ENCODE measurements around the gene DDX23. TPM values are rescaled to one million over a fixed set of nuclear protein-coding genes. Genes with fewer than 3 reads are reported as not detected.

The DDX23 gene
- total and polyA plus RNA-seq, 3 experiments from 2014 or later = 51.0 to 148 (median 147) TPM

DNA sequence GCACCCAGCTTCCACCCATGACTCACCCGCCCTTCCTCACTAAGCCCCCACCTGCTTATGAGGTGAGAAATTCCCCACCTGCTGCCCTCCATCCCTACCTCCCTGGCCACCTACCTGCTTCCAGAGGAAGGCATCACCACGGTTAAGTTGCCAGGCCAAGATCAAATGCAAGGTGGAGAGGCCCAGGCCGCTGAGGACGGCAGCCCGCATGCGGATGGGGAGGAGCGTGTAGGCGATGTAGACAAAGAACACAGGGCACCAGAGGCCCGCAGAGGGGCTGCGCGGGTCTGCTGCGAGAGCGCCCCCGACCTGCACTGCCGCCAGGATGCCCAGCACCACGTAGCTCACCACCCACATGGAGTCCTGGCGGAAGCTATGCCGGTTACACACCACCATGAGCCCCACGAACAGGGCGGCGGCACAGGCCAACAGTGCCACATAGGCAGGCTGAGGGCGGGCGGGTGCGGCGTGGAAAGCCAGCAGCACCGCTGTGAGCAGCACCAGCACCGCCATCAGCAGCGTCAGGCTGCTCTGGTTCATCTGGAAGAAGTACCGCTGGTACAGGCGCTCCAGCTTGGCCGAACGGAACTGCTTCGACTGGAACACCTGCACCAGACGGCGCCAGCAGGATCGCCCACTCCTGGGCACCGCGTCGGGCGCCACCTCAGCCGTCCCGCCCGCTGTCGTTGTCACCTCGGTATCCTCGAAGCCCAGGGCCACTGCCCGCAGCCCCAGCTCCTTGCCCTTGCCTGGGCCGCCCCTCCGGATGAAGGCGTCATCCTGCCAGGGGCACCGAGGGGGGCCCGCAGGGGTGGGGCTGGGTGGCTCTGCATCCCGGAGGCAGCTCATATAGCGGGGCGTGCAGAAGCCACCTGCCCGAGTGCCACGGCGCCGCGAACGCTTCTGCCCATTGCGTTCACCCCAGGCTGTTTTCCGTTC lies 69.2 kb downstream of the DDX23 start:
- peaks cover 13 to 46% of the 10 kb centered on the region in 2 donors for H3K27me3 Mint-ChIP-seq
- no peaks in the 10 kb centered on the region for H3K9me3 ChIP-seq (ENCODE audit: low read length)
- no peak for DNase-seq
- H3K36me3 ChIP-seq (ENCODE audit: insufficient read depth, low read length) = no peaks in the 10 kb centered on the region
- POLR2A ChIA-PET = no interaction called here
- CTCF ChIA-PET = interaction anchor here (1.2 kb wide), 2 partner anchors 13 to 30 kb away, joined by 3 to 4 read pairs; no protein-coding TSS in a partner anchor
- H3K27ac Mint-ChIP-seq = no peak overlapping the region
- H3K4me1 Mint-ChIP-seq = no peaks in the 10 kb centered on the region
- no peaks in the 10 kb centered on the region for H3K9me3 Mint-ChIP-seq
- H3K4me1 ChIP-seq (ENCODE audit: insufficient read depth, low read length) = no peaks in the 10 kb centered on the region
- no peak overlapping the region for H3K4me3 ChIP-seq (ENCODE audit: low read length)
- no peaks in the 10 kb centered on the region for H3K36me3 Mint-ChIP-seq
- no peak overlapping the region for H3K27ac ChIP-seq (ENCODE audit: low read depth, low read length)
- H3K27me3 ChIP-seq (ENCODE audit: insufficient read depth, low read length, poor library complexity, severe bottlenecking) = peaks cover 1% of the 10 kb centered on the region
- no peak overlapping the region for H3K4me3 Mint-ChIP-seq

DNA sequence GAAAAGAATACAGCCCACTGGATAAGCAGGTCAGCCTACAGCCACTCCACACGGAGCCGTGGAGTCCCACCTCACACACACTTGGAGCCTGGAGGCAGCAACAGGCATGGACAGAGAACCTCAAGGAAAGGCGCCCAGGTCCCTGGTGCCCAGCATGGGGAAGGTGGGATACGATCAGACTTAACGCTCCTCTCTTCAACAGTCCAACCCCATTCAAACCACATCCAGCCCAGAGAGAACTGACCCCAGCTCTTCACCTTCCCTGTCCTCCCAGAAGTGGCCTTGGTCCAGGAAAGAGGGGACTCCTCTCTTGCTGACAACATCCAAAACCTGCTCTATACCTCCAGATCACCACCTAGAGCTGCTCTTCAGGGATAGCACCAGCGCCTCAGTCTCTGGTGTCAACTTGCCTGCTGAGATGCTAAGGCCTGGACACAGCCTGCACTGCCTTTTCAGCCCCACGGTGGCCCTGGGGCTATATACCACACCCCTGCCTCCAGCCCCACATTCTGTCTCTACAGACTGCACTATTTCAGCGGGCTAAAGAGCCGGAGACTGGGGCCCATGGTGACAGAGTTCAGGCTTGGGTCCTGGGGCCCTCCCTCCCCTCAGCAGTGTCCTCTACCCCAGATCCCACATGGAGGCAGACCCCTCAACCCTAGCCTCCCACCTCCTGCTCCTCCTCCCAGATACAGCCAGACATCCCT lies 70.1 kb downstream of the DDX23 start:
- POLR2A ChIA-PET = no interaction called here
- Histone ChIP-seq H3K4me3 (ENCODE audit: low read length) (no peak overlapping the region), H3K27ac (ENCODE audit: low read depth, low read length) (no peak overlapping the region), H3K4me1 (ENCODE audit: insufficient read depth, low read length) (no peaks in the 10 kb centered on the region), H3K36me3 (ENCODE audit: insufficient read depth, low read length) (no peaks in the 10 kb centered on the region), H3K9me3 (ENCODE audit: low read length) (no peaks in the 10 kb centered on the region), H3K27me3 (ENCODE audit: insufficient read depth, low read length, poor library complexity, severe bottlenecking) (no peaks in the 10 kb centered on the region)
- Mint-ChIP-seq H3K9me3 (no peaks in the 10 kb centered on the region), H3K27me3 (peaks cover 9 to 38% of the 10 kb centered on the region in 2 donors), H3K27ac (no peak overlapping the region), H3K4me1 (no peaks in the 10 kb centered on the region), H3K4me3 (no peak overlapping the region), H3K36me3 (no peaks in the 10 kb centered on the region)
- DNase-seq = no peak
- CTCF ChIA-PET = no interaction called here

DNA sequence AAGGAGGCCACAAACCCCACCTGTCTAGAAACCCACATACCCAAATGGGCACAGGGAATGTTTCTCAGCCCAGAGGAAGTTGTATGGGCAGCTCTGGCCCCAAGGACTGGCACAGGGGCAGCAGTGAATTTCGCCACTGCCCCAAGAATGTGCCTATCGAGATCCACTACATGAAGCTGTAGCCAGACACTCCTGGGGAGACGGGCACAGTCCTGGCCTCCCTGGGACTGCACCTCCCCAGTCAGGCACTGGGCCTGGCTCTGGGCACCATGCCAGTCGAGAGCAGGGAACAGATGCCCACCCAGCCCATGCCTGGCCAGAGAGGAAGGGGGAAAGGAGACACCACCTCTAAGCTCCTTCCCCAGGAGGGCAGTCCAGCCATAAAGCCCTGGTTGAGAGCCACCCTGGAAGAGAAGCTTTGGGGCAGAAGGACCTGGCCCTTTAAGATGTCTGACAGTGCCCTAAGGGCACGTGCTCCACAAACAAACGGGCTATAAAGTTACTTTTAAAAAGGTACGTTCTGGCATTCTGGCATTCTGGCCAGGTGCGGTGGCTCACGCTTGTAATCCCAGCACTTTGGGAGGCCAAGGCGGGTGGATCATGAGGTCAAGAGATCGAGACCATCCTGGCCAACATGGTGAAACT lies 71.5 kb downstream of the DDX23 start:
- POLR2A ChIA-PET = interaction anchor here (0.7 kb wide), 1 partner anchor 40 kb away, joined by 7 read pairs; no protein-coding TSS in a partner anchor
- no peaks in the 10 kb centered on the region for H3K27me3 ChIP-seq (ENCODE audit: insufficient read depth, low read length, poor library complexity, severe bottlenecking)
- H3K9me3 Mint-ChIP-seq = no peaks in the 10 kb centered on the region
- no peaks in the 10 kb centered on the region for H3K36me3 ChIP-seq (ENCODE audit: insufficient read depth, low read length)
- no peaks in the 10 kb centered on the region for H3K4me1 Mint-ChIP-seq
- H3K4me3 ChIP-seq (ENCODE audit: low read length) = no peak overlapping the region
- peaks cover 6 to 25% of the 10 kb centered on the region in 2 donors for H3K27me3 Mint-ChIP-seq
- H3K27ac Mint-ChIP-seq = no peak overlapping the region
- H3K4me1 ChIP-seq (ENCODE audit: insufficient read depth, low read length) = no peaks in the 10 kb centered on the region
- H3K4me3 Mint-ChIP-seq = no peak overlapping the region
- no peaks in the 10 kb centered on the region for H3K9me3 ChIP-seq (ENCODE audit: low read length)
- no peak for DNase-seq
- CTCF ChIA-PET = interaction anchor here (1.1 to 1.5 kb wide), 2 partner anchors 15 to 27 kb away, joined by 4 read pairs; no protein-coding TSS in a partner anchor
- no peak overlapping the region for H3K27ac ChIP-seq (ENCODE audit: low read depth, low read length)
- no peaks in the 10 kb centered on the region for H3K36me3 Mint-ChIP-seq

DNA sequence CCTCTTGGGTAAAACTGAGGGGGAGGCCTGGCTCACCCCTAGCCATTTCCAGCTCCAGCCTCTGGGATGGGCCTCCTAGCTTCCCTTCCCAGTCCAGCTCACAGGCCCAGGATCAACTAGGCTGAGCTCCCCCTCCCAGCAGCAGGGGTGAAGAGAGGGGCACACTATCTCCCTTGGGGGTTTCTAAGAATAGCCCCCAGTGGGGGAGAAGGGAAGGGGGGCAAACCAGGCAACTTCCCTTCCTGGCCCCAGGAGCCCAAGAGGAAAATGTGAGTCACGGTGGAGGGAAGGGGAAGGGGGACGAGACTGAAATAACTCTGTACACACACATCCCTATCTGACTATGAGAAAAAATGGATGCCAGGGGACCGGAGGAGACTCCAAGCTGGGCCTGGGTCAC lies 72.1 kb downstream of the DDX23 start:
- Mint-ChIP-seq H3K27me3 (peaks cover 3 to 21% of the 10 kb centered on the region in 2 donors), H3K36me3 (no peaks in the 10 kb centered on the region), H3K4me1 (no peaks in the 10 kb centered on the region), H3K27ac (no peak overlapping the region), H3K4me3 (no peak overlapping the region), H3K9me3 (no peaks in the 10 kb centered on the region)
- DNase-seq = no peak
- ChIA-PET CTCF (interaction anchor here (1.1 to 1.5 kb wide), 3 partner anchors 15 to 27 kb away, joined by 3 to 4 read pairs (median 4); no protein-coding TSS in a partner anchor), POLR2A (no interaction called here)
- no peak overlapping the region for H3K27ac ChIP-seq (ENCODE audit: low read depth, low read length)
- H3K27me3 ChIP-seq (ENCODE audit: insufficient read depth, low read length, poor library complexity, severe bottlenecking) = no peaks in the 10 kb centered on the region
- H3K4me1 ChIP-seq (ENCODE audit: insufficient read depth, low read length) = no peaks in the 10 kb centered on the region
- H3K9me3 ChIP-seq (ENCODE audit: low read length) = no peaks in the 10 kb centered on the region
- no peaks in the 10 kb centered on the region for H3K36me3 ChIP-seq (ENCODE audit: insufficient read depth, low read length)
- no peak overlapping the region for H3K4me3 ChIP-seq (ENCODE audit: low read length)

Other genes with a start within 250 kb of the DDX23 start
- gene KANSL2, start 169.9 kb downstream of the DDX23 start, total RNA-seq = 10 to 100 TPM; 58.7 to 60.3 TPM
- 34.3 TPM for gene KANSL2, start 169.9 kb downstream of the DDX23 start, polyA plus RNA-seq
- gene CCNT1, start 135.5 kb downstream of the DDX23 start, total RNA-seq = 10 to 100 TPM; 59.1 to 66.4 TPM
- 12.9 TPM for gene CCNT1, start 135.5 kb downstream of the DDX23 start, polyA plus RNA-seq
- gene ADCY6, start 63.1 kb downstream of the DDX23 start, total RNA-seq = under 1 TPM; 0.04 to 0.37 TPM
- gene ADCY6, start 63.1 kb downstream of the DDX23 start, polyA plus RNA-seq = not detected
- 1 to 10 TPM; 6.3 to 6.6 TPM for gene CACNB3, start 33.7 kb downstream of the DDX23 start, total RNA-seq
- gene CACNB3, start 33.7 kb downstream of the DDX23 start, polyA plus RNA-seq = 3.2 TPM
- gene RND1, start 13.7 kb upstream of the DDX23 start, total RNA-seq = 1 to 10 TPM; 2.0 to 2.6 TPM
- gene RND1, start 13.7 kb upstream of the DDX23 start, polyA plus RNA-seq = 0.90 TPM
- 100 to 1,000 TPM in 1 of 2 experiments, 10 to 100 TPM in 1; 98.3 to 103 TPM for gene FKBP11, start 73.3 kb upstream of the DDX23 start, total RNA-seq
- gene FKBP11, start 73.3 kb upstream of the DDX23 start, polyA plus RNA-seq = 238 TPM
- 10 to 100 TPM; 91.5 to 91.8 TPM for gene ARF3, start 105.3 kb upstream of the DDX23 start, total RNA-seq
- gene ARF3, start 105.3 kb upstream of the DDX23 start, polyA plus RNA-seq = 24.5 TPM
- 1 to 10 TPM; 1.4 TPM for gene WNT10B, start 119.6 kb upstream of the DDX23 start, total RNA-seq
- gene WNT10B, start 119.6 kb upstream of the DDX23 start, polyA plus RNA-seq = 0.21 TPM
- not detected for gene WNT1, start 126.2 kb upstream of the DDX23 start, total RNA-seq
- gene WNT1, start 126.2 kb upstream of the DDX23 start, polyA plus RNA-seq = 2.3 TPM
- gene DDN, start 147.2 kb upstream of the DDX23 start, total RNA-seq = under 1 TPM; 0.33 to 0.39 TPM
- not detected for gene DDN, start 147.2 kb upstream of the DDX23 start, polyA plus RNA-seq
- gene PRKAG1, start 166.6 kb upstream of the DDX23 start, total RNA-seq = 10 to 100 TPM; 73.3 to 78.3 TPM
- gene PRKAG1, start 166.6 kb upstream of the DDX23 start, polyA plus RNA-seq = 45.9 TPM
- 10 to 100 TPM; 79.4 to 79.7 TPM for gene KMT2D, start 208.6 kb upstream of the DDX23 start, total RNA-seq
- 22.8 TPM for gene KMT2D, start 208.6 kb upstream of the DDX23 start, polyA plus RNA-seq
- gene RHEBL1, start 217.8 kb upstream of the DDX23 start, total RNA-seq = 10 to 100 TPM; 10.1 to 10.2 TPM
- 8.0 TPM for gene RHEBL1, start 217.8 kb upstream of the DDX23 start, polyA plus RNA-seq
- under 1 TPM in 1 of 2 experiments, not detected in 1; 0.04 TPM for gene DHH, start 242.6 kb upstream of the DDX23 start, total RNA-seq
- not detected for gene DHH, start 242.6 kb upstream of the DDX23 start, polyA plus RNA-seq

Data from CD8-positive, alpha-beta memory T cell (primary cell).